ENCODE data around the gene CALML4.
"Not testable (repeated sequence)": the region's sequence is repeated elsewhere in the genome, so short reads cannot be mapped to it uniquely, and the experiment has no call there.

CALML4 gene, protein sequence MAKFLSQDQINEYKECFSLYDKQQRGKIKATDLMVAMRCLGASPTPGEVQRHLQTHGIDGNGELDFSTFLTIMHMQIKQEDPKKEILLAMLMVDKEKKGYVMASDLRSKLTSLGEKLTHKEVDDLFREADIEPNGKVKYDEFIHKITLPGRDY

GRCh38 chr15:68204776-68205557, at the start of gene CALML4:
Gene CALML4, minus strand, starts transcription at chr15:68205332. Its CDS starts 85 bp downstream, at chr15:68205247.
- no peak for ATAC-seq

- ATAC-seq: peak; percentile 48 to 60
Measured at GRCh38 chr15:68252925-68253534, 47.9 kb upstream of the CALML4 start.

GRCh38 chr15:68249058-68249713, 44.1 kb upstream of the CALML4 start:
- ATAC-seq: no peak

DNA sequence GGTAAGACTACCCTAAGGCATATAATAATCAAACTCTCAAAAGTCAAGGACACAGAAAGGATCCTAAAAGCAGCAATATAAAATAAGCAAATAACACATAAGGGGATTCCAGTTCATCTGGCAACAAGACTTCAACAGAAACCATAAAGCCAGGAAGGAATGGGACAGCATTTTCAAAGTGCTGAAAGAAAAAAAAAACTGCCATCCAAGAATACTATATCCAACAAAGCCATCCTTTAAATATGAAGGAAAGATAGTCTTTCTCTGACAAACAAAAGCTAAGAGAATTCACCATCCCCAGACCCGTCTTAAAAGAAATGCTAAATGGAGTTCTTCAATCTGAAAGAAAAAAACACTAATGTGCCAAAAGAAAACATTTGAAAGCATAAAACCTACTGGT, 39.1 kb upstream of the CALML4 start:
- ATAC-seq: no peak

DNA sequence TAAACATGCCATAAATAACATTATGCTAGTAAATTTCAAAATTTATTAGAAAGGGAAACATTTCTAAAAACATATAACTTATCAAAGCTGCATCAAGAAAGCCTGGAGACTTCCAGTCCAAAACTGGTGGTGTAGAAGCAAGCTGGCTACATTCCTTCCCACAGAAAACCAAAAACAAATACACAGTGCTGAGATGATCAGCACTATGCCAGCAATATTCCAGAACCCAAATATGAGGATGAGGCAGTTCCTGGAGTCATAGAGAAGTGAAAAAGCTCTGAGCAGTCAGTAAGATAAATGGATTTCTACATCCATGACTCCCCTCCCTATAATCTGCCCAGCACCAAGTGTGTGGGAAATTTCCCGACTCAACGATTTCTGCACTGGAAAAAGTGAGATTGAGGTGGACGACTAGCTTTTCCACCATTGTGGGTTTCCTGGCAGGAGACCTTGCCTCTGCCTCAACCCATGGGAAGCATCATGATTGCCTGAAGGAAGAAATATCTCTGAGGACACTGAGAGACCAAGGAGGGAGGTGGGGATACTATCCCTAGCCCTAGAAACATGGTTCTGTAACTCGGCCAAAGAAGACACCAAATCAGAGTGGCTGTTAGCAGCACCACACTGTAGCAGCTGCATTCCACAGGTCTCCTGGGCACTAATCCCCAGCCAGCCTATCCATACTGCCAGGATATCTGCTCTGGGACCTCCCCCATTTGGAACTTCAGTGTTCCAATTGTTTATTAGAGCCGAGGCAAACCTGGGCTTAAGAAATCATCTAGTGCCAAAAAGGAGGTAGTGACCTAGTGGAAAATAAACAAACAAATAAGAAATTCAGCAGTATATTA, 36.2 kb upstream of the CALML4 start:
- ATAC-seq: no peak

GRCh38 chr15:68239025-68239424, 33.9 kb upstream of the CALML4 start:
- no peak for ATAC-seq

- ATAC-seq: no peak
Measured at GRCh38 chr15:68235022-68235421, 29.9 kb upstream of the CALML4 start.

- not testable (repeated sequence) for ATAC-seq
Measured at GRCh38 chr15:68234520-68234919, 29.4 kb upstream of the CALML4 start.

- no peak for ATAC-seq
Measured at GRCh38 chr15:68234060-68234459, 28.9 kb upstream of the CALML4 start.

- ATAC-seq: no peak
Measured at GRCh38 chr15:68232937-68233336, 27.8 kb upstream of the CALML4 start.

DNA sequence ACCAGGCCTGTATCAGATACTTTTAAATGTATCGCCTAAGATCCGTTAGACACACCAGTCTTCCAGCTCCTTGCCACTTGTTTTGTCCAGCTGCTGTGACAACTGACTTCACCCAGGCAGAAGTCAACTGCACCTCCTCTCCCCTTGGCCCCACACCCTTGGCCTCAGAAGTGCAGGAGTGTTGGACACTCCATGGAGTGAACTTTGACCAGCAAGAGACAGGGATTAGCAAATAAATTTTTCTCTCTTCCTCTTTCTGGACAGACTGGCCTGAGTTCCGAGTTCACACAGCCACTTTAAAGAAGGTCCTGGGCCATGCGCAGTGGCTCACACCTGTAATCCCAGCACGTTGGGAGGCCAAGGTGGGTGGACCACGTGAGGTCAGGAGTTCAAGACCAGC, 27.3 kb upstream of the CALML4 start:
- no peak for ATAC-seq

- no peak for ATAC-seq
Measured at GRCh38 chr15:68231102-68231818, 26.1 kb upstream of the CALML4 start.

- no peak for ATAC-seq
Measured at GRCh38 chr15:68230157-68231100, 25.3 kb upstream of the CALML4 start.

DNA sequence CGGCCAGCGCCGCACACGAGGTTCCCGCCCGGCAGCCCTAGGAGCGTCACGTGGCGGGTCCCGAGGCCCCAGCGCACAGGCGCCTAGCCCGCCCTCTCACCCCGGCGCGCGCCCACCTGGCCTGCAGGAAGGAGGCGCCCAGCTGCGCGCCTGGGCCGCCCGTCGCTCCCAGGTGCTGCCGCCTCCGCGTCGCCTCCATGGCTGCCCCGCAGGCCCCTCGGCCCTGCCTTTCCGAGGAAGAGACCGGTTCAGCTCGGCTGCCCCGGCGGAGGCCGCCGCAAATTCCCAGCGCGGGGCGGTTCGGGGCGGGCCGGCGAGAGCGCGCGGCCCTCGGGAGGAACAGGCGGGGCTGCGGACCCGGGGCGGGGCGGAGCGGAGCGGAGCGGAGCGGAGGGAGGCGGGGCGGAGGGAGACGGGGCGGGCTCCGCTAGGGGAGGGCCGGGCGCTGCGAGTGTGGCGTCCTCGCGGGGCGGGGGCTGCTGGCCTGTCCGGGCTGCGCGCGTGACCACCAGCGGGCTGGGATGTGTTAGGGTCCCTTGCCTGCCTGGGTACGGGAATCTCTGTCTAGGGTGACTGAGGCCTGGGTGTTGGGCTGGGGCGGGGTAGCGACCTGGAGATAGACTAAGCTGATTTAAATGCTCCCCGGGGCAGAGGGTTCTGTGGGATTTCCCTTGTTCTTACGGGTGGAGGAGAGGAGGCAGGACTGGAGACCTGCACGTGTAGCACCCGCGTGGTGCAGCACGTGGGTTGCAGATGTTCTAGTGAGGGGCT, 24.4 kb upstream of the CALML4 start, which contains the start of gene CLN6:
Gene CLN6 (minus strand): TSS at position 343 of the 771 bp plus-strand sequence. CDS start 144 bp downstream, at position 199.
- ATAC-seq: peak; percentile 82 to 86

- no peak for ATAC-seq
Measured at GRCh38 chr15:68228971-68229385, 23.8 kb upstream of the CALML4 start.

DNA sequence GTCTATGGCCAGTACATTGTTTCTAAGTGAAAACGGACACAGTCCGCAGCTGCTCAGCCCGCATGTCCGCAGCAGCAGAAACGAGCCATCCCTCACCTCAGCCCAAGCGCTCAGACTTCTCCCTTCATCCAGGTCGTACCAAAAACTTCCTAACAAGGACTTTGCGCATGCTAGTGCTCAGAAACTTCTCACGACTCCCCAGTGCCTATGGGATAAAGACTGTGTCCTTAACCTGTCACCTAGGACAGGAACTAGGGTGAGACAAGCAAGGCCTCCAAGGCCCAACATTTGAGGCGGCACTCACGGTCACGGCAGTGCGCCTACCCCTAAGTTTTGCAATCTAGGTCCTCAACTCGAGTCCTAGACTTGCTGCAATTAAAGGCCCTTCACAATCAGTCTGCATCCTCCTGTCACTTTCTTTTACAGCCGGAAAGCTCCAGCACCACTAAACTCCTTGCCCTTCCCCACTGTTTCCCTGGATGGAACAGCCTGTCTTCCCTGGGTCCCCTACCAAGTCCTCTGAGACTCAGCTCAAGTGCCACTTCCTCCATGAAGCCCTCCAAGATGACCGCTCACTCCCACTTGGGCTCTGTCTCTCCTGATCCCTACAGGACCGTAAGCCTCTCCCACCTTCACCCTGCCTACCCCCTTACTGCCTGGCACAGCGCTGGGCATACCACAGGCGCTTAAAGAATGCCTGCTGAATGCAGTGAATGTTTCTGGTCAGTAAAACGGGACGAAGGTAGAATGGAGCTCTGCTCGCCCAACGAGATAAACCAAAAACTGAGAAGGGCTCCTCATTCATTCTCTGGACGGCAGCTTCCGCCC, 23.2 kb upstream of the CALML4 start:
- no peak for ATAC-seq

GRCh38 chr15:68227643-68228142, 22.6 kb upstream of the CALML4 start:
- no peak for ATAC-seq

DNA sequence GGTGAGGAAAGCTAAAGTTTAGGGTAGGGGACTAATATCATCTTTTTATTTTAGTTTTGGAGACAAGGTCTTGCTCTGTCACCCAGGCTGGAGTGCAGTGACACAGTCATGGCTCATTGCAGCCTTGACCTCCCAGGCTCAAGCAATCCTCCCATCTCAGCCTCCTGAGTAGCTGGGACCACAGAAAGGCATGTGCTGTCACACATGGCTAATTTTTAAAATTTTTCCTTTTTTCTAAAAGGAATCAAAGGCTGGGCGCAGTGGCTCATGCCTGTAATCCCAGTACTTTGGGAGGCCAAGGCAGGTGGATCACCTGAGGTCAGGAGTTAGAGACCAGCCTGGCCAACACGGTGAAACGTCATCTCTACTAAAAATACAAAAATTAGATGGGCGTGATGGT, 20.3 kb upstream of the CALML4 start:
- ATAC-seq: not testable (repeated sequence)
